Inflammatory macrophage treated with lipopolysaccharide for 4 hours (primary cell): Measurements from ENCODE around the gene COG5.
"Not testable (repeated sequence)": the region's sequence is repeated elsewhere in the genome, so short reads cannot be mapped to it uniquely, and the experiment has no call there.

Source experiments
- DNase-seq: peaks from one replicate; pipeline ENCODE4 v3.0.0-alpha.2; 2020

The COG5 gene

DNA sequence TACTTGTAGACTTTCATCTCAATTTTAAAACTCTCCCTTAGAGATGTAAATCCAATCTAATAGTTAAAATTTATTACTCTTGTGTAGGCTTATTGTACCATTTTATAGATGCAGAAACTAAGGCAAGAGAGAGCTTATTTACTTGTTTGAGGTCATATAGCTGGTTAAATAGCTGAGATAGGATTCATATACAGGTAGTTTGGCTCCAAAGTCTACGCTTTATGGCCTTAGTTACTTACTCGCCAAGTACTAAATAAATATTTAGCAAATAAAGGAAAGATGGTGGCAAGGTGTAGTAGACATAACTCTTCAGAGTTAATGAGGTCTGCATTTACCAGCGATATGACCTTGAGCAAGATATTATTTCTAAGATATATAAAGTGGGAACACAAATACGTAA lies 308.1 kb downstream of the COG5 start:
- no peak for DNase-seq

DNA sequence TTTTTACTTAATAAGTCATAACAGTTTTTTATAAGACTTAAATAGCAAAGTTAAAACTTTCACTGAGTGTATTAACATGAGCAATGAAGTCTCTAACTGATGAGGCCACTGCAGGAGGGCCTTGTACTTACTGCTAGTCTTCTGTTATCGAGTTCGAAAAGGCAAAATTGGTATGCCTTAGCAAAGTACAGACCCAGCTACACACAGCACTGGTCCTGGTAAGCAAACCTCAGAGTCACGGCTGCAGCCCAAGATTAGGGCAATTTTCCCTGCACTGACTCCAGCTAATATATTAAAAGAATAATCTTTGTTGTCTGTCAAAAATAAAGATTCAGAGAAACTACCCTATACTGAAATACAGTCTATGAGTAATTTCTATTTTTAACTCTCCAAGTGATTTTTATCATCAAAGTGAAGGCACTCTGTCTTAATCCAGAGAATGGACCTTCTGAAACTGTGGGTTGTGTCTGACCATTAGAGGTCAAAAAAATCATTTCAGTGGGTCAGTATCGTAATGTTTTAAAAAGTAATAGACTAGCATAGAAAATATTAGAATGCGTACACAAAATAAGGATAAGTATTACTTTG lies 309.2 kb downstream of the COG5 start:
- no peak for DNase-seq

DNA sequence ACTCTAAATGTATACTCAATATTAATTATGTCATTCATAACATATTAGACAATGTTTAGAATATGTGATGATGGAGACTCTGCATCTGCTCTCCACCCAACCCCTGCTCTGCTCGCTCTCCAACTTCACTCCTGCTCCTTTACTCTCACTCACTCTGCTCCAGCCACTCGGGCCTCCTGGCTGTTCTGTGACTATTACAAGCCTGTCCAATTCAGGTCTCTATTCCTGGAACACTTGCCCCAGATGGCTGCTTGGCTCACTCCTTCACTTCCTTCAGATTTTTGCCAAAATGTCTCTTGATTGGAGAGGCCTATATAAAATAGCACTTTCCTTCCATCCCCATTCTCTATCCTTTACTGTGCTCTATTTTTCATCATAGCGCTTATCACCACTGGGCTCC lies 310.1 kb downstream of the COG5 start:
- no peak for DNase-seq

DNA sequence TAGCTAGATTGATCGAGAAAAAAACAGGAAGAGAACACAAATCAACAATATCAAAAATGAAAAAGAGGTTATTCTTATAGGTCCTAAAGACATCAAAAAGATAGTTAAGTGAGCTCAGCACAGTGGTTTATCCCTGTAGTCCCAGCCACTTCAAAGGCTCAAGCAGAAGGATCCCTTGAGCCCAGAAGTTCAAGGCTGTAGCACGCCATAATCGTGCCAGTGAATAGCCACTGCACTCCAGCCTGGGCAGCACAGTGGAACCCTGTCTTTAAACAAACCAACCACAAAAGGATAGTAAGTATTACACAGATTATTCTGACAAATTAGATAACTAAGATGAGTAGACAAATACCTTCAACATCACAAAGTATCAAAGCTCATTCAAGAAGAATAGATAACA lies 311.8 kb downstream of the COG5 start:
- DNase-seq: no peak

DNA sequence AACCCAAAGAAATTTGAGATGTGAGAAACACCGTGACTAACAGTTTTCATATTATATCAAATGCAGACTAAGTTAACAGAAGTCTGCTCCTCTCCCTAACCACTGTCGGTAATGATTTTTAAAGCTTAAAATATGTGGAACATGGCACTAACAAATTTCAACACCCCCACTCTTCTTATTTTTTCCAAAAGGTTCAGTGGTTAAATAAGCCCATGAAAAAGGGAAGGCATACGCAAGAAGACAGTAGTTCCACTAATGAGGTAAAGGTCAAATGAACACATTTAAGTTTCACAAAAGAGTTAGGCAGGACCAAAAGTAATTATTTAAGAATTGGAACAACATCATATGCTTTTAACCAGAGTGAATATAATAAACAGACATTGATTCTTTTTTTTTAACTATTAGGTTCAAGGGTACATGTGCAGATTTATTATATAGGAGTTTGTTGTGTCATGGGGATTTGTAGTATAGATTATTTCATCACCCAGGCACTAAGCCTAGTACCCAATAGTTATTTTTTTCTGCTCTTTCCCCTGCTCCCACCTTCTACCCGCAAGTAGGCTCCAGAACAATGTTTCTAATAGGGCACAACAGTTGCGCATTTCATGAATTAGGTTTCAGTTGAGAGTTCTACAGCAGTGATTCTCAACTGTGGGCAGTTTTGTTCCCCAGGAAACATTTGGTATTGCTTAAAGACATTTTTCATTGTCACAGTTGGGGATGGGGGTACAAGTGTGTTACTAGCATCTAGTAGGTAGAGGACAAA lies 315.0 kb downstream of the COG5 start:
- DNase-seq: peak; percentile 9

DNA sequence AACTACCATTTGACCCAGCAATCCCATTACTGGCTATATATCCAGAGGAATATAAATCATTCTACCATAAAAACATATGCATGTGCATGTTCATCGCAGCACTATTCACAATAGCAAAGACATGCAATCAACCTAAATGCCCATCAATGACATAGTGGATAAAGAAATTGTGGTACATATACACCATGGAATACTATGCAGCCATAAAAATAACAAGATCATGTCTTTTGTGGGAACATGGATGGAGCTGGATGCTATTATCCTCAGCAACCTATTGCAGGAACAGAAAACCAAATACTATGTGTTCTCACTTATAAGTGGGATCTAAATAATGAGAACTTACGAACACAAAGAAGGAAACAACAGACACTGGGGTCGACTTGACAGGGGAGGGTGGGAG lies 316.9 kb downstream of the COG5 start:
- DNase-seq: not testable (repeated sequence)

DNA sequence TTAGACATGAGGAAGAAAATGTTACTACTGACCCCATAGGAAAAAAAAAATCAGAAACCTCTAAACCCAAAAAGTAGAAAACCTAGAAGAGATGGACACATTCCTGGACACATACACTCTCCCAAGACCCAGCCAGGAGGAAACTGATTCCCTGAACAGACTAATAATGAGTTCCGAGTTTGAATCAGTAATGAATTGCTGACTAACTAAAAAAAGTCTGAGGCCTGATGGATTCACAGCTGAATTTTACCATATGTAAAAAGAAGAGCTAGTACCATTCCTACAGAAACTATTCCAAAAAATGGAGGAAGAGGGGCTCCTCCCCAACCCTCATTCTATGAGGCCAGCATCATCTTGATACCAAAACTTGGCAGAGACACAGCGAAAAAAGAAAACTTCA lies 319.1 kb downstream of the COG5 start:
- no peak for DNase-seq

DNA sequence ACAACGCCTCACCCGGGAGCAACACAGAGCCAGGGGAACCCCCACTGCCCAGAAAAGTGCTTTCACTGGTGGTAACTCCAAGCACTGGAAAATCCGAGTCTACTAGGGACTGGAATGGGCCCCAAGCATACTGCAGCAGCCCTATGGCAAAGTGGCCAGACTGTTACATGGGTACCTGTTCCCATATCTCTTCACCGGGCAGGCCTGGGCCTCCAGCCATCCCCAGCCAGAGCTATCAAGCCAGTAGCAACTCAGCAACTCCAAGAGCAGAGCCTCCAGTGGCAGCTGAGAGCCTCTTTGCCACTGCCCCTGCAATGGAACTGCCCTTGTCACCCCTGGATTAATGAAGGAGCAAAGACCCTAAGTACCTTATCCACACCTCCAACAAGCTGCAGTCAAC lies 321.5 kb downstream of the COG5 start:
- no peak for DNase-seq

DNA sequence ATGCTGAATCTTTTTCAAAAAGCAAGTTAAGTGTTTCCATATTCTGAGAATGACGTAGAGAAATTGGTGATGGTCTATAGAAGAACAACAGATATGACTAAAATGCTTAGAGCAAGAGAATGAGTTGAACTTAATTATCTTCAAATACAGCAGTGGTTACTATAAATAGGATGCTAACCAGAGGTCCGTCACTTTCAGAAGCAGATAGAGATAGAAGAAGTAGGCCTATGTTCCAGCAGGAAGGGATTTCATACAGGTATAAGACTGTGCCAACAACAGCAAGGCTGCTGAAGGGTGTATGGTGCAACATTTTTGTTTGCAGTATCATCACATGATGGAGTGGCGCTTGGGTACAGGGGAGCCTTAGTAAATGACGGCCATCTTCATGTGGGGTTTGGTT lies 326.3 kb downstream of the COG5 start:
- DNase-seq: no peak

DNA sequence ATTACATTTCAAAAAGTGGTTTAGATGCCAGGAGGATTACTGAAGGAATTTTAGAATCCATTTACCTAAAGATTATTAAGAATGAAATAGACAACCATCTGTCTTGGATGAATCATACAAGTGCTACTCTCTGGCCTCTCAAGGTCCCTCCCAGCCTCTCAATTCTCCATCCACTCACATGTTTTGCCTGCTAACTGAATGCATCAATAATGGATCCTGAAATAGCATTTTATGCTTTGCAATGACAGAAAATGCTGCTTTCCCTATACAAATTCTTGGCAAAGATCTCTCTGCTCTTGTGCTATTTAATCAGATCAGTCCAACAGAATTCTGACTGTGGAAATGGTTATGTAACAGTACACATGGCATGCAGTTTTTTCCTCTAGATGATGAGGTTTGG lies 326.9 kb downstream of the COG5 start:
- DNase-seq: no peak

DNA sequence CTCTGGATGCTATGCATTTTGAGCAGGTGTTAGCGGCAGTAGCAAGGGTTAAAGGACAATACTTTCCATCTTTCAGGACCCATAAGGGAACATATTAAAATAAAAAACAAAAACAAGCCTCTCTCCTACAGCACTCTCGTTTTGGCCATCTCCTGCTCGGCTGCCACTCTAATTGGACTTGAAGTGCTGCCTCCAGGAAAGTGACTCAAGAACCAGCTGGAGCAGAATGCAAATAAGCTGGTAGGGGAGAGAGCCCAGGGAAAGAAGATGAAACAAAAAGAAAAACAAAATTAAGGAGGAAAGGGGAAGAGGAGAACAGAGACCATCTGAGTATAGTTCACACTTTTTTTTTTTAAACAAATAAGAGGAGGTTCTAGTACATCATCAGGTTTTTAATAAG lies 329.3 kb downstream of the COG5 start:
- peak; percentile 1 for DNase-seq

DNA sequence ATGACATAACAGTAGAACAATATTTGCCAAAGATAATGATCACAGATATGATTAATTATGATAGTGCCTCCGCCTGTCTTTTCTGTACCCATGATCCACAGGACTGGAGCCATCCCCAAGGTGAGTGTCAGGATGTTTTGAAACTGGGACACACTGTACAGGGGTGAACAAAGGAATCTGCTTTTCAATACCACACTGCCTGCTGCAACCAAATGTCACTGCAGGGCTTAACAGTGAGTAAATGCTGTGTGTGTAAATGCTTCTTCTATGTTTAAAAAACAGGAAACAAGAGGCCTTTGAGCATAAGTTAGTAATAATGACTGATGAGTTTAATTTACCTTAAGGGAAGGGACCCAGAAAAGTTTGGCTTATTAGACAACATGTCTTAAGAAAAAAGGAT lies 329.7 kb downstream of the COG5 start:
- no peak for DNase-seq

DNA sequence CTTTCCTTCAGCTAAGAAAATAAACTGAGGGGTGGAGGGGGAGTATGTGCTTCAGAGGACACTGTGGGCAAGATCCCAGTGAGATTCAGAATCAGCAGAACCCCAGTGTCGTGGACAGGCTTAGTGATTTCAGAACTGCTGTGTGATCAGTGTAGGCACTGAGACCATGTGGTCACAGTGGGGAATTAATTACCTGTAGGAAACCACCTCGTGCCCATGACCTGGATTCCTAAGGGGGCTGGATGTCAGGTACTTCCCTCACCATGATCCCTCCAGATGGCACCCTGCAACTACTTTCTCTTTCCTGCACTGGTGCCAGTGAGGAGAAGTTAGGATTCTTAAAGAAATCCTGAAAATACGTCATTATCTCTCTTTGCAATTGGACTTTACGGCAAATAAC lies 330.5 kb downstream of the COG5 start:
- no peak for DNase-seq

DNA sequence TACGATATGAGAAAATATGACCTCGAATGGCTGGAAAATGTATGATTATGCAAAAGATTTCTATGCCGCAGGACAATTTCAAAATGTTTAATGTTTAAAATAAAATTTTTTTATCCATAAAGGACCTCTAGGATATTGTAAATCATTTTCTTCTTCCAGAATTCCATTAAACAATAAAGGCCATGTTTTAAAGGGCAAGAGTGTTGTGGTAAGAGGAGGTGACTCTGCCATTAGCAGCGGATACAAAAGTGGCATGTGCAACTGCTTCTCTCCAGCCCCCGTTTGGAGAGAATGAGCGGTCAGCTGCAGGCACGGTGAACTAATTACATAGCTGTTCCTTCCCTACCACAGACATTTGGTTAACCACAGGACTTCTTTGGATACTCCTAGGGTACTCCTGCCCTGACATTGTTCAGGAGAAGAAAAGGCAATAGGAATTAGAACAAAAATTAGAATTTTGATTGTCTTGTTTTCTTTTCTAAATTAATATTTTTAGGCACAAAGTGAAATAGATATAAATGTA lies 331.1 kb downstream of the COG5 start:
- no peak for DNase-seq

DNA sequence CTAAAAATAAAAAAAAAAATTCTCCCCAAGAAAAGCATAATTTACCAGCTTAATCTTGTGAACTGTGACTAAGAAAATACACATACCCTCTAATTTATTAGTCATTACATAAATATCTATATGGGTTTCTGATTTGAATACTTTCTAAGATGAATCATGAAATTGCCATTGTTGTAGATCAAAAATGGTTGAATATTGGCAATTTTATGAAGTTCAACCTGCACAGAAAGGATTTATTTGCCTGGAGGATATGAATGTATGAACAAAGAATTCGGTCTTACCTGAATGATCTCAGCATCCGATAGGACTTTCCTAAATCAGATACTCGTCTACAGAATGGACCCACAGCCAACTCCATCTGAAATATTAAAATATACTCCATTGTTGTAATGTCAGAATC lies 333.4 kb downstream of the COG5 start:
- no peak for DNase-seq

DNA sequence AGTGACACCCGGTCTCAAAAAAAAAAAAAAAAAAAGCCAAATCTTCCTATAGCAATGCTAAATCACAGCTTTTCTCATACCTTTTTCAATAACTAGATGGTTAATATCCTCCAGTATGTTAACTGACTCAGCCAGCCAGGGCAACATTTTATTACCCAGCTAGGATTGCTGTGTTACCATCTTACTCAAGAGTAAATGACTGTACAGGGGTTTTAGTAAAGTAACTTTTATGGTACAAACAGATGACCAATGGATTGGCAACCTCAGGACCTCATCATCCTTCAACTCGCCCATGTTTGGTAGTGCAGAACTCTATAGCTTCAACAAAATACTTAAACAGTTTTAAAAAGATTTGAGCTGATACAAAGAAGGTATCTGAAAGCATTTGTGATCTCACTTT lies 335.4 kb downstream of the COG5 start:
- no peak for DNase-seq

DNA sequence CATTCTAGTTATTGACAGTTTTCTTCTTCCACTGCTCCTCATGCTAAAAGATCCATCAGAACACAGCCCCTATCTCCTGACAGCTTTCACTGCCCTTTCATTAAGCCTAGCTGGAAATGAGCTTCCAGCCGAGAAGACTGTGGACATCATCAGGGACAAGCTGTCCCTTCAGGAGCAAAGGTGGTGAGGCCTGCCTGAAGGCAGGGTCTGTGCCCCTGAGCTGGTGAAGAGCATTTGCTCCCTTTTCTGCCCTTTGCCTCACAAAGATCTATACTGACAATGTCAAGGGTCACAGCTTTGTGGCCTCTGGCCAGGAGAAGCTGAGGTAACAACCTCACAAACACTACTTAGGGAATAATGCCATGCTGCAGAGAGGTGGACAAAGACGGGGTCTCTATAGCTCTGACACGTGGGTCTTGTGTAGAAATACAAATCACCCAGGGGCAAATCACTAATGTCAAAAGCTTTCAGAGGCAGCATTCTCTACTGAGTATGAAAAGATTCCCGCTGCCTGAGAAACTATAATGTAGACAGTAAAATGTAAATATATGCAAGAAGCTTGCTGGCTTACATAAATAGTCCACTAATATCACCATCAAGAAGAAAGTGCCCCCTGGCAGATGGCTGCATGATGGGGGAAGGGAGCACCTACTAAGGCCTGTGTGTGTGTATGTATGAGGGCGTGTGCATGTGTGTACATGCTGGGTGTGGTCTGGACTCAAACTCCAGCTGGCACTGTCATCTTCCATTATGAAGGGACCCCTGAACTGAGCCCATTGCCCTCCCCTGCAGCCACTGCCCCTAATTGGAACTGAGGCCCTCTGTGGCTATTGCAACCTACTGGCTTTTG lies 339.1 kb downstream of the COG5 start:
- no peak for DNase-seq

DNA sequence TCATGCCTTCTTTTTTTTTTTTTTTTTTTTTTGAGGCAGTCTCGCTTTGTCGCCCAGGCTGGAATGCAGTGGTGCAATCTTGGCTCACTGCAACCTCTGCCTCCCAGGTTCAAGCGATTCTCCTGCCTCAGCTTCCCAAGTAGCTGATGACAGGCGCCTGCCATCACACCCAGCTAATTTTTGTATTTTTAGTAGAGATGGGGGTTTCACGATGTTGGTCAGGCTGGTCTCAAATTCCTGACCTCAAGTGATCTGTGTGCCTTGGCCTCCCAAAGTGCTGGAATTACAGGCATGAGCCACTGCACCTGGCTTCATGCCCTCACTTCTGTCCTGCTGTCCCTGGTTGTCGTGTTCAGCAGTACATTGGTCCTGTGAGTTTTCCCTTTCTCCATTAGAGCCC lies 342.9 kb downstream of the COG5 start:
- DNase-seq: not testable (repeated sequence)

DNA sequence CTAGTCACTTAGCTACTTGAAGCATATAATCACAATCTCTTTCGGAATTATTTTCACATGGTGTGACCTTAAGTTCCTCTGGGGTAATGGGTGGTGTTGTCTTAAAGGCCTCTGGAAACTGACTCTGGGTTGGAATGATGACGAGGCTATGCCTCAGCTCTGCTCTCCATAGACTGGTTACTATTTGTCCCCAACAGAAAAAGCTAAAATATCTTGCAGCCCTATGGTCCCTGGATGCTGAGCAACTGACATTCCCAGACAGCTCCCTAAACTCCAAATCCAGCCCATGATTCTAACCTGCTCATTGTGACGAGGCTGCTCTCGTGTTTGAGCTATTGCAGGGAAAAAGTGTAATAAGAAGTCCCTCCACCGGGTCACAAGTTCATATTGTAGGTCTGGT lies 343.4 kb downstream of the COG5 start:
- DNase-seq: no peak

DNA sequence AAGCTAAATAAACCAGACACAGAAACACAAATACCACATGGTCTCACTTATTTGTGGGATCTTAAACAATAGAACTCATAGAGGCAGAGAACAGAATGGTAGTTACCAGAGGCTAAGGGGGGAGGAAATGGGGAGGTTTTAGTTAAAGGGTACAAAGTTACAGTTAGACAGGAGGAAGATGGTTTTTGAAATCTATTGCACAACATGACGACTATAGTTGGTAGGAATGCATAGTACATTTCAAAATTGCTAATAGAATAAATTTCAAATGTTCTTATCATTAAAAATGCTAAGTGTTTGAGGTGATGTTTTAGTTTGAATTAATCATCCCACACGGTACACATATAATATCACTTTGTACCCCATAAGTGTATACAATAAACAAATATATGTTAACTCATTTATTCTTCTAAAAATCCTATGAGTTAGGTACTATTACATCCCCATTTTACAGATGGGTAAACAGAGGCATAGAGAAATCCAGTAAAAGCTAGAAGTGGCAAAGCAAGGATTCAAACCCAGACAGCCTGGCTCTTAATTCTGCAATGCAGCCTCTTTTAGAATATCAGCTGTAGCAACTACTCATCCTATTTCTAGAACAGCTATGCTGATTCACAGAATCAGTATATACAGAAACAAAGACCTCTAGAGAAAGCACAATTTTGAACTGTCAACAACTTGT lies 344.0 kb downstream of the COG5 start:
- DNase-seq: no peak

DNA sequence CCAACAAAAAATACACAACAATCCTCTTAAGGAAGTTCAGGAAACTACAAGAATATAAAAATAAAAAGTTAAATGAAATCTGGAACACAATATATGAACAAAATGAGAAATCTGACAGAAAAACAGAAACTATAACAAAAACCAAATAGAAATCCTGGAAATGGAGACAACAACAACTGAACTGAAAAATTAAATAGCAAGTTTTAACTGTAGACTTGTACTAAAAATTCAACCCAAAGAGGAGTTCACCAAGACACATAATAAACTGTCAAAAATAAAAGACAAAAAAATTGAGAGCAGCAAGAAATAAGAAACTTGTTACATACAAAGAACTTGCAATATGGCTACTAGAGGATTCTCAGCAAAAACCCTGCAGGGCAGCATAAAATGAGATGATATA lies 349.8 kb downstream of the COG5 start:
- no peak for DNase-seq

DNA sequence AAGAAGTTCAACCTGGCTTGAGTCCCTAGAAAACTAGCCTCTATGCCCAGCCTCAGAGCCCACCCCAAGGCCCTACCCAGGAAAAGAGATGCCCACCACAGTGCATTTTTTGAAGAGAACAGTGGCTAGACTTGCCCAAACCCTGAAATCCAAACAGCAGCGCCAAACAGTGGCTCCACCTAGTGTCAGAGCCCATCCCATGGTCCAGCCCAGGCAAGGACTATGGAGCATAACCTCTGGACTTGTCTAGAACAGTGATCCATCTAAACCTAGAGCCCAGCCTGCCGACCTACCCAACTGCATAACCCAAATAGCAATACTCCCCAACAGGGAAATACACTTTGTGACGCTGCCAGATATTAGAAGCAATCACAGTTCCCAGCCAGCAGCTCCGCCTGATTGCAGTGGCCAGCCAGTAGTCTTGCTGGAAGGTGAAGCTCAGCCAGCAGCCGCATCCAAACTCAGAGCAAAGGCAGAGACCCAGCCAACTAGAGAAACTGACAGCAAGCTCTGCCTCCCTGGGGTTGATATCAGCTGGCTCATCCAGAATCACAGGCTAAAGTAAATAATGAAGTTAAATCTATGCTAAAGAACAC lies 350.4 kb downstream of the COG5 start:
- DNase-seq: no peak

DNA sequence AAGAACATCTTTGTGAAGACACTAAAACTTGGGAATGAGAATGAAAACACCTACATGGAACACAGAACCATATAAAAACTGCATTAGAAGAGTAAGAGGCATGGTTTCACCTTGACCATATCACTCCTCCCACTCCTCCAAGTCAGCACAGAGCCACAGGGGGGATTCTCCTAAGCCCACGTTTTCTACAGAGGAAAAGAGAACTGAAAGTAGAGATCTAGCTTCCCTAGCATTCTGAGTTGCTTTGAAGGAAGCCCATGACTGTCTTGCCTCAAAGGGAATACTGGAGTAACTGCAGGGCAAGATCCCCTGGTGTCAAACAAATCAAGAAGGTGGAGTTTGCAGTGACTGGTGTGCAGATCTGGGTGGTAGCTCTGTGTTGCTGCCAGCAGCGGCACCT lies 351.0 kb downstream of the COG5 start:
- peak; percentile 75 for DNase-seq
